GM23338 (cell line): ENCODE results near the gene FAM167B. TPM values are rescaled to one million over a fixed set of nuclear protein-coding genes. Genes with fewer than 3 reads are reported as not detected.
A peak's percentile ranks its signal among the peaks of the same experiment; 100 is the strongest.

Experiments
- ATAC-seq: fragments of 200-7000 bp; cut with Tn5 transposase; 3 replicates; pipeline ENCODE4 v1.9.1; 2020
- DNase-seq: peaks from one replicate; pipeline ENCODE4 v3.0.0-alpha.2; 2015; ENCODE audit warnings: low spot score
- H2AFZ ChIP-seq: fragments of 200-600 bp; sonication (generic); 2 replicates; pipeline ENCODE4 v1.8.0; 2016; ENCODE audit warnings: antibody characterized with exemption, mild to moderate bottlenecking, moderate library complexity
- H3F3A ChIP-seq: fragments of 200-600 bp; sonication (generic); replicated peaks from 2 replicates; pipeline ENCODE4 v1.8.0; 2017; ENCODE audit warnings: antibody characterized with exemption, mixed run types, low read depth
- H3K27ac ChIP-seq: fragments of 200-600 bp; sonication (generic); 2 replicates; pipeline ENCODE4 v1.6.1; 2016; ENCODE audit warnings: low read depth
- H3K27me3 ChIP-seq: fragments of 200-600 bp; sonication (generic); 2 replicates; pipeline ENCODE4 v1.8.0; 2016; ENCODE audit warnings: mild to moderate bottlenecking, mixed run types, moderate library complexity; ENCODE audit not compliant: insufficient read depth
- H3K36me3 ChIP-seq: fragments of 200-600 bp; sonication (generic); 2 replicates; pipeline ENCODE4 v1.8.0; 2016; ENCODE audit warnings: mild to moderate bottlenecking; ENCODE audit not compliant: insufficient read depth
- H3K4me1 ChIP-seq: fragments of 200-600 bp; sonication (generic); 2 replicates; pipeline ENCODE4 v1.8.0; 2016; ENCODE audit warnings: mild to moderate bottlenecking, moderate library complexity; ENCODE audit not compliant: insufficient read depth
- H3K4me2 ChIP-seq: fragments of 200-600 bp; sonication (generic); 2 replicates; pipeline ENCODE4 v1.7.1; 2017; ENCODE audit warnings: mixed run types
- H3K4me3 ChIP-seq: fragments of 200-600 bp; sonication (generic); 2 replicates; pipeline ENCODE4 v1.6.1; 2016; ENCODE audit warnings: mixed run types
- H3K79me2 ChIP-seq: fragments of 200-600 bp; sonication (generic); replicated peaks from 2 replicates; pipeline ENCODE4 v1.8.0; 2017; ENCODE audit warnings: mild to moderate bottlenecking; ENCODE audit not compliant: insufficient read depth
- H3K9me2 ChIP-seq: fragments of 200-600 bp; sonication (generic); 2 replicates; pipeline ENCODE4 v1.8.0; 2017; ENCODE audit not compliant: insufficient read depth
- H4K20me1 ChIP-seq: fragments of 200-600 bp; sonication (generic); replicated peaks from 2 replicates; pipeline ENCODE4 v1.8.0; 2017; ENCODE audit warnings: mild to moderate bottlenecking; ENCODE audit not compliant: insufficient read depth
- H3K27ac Mint-ChIP-seq: 2 replicates; pipeline ENCODE4 v1.8.0; 2020; ENCODE audit warnings: inconsistent platforms, mild to moderate bottlenecking, moderate library complexity, mixed read lengths
- H3K27me3 Mint-ChIP-seq: 3 replicates; pipeline ENCODE4 v1.8.0; 2022; ENCODE audit warnings: low read depth, mild to moderate bottlenecking, moderate library complexity, mixed read lengths, inconsistent platforms; ENCODE audit not compliant: insufficient read depth, poor library complexity
- H3K36me3 Mint-ChIP-seq: 3 replicates; pipeline ENCODE4 v1.8.0; 2021; ENCODE audit warnings: low read depth, mild to moderate bottlenecking, inconsistent platforms, moderate library complexity, mixed read lengths
- H3K4me1 Mint-ChIP-seq: 3 replicates; pipeline ENCODE4 v1.8.0; 2020; ENCODE audit warnings: mild to moderate bottlenecking, inconsistent platforms, mixed read lengths
- H3K4me3 Mint-ChIP-seq: 3 replicates; pipeline ENCODE4 v1.8.0; 2021; ENCODE audit warnings: moderate library complexity, mild to moderate bottlenecking, inconsistent platforms, mixed read lengths
- H3K9me3 Mint-ChIP-seq: 3 replicates; pipeline ENCODE4 v1.8.0; 2020; ENCODE audit warnings: moderate library complexity, mild to moderate bottlenecking, inconsistent platforms, mixed read lengths
- CREB1 ChIP-seq: fragments of 250-450 bp; sonication (Bioruptor Pico); IDR thresholded peaks from 2 replicates; pipeline ENCODE4 v1.5.0; 2020; ENCODE audit warnings: low read depth, mild to moderate bottlenecking, moderate library complexity
- CTCF ChIP-seq, 2 experiments: fragments of 200-600 bp in 1 of 2; sonication (generic) in 1 of 2; conservative IDR thresholded peaks; 2 replicates each; pipeline versions ENCODE4 v1.5.1 to v1.6.1; 2016 to 2017; ENCODE audit warnings: antibody characterized with exemption in 2 of 2, low read depth in 2 of 2, mild to moderate bottlenecking in 2 of 2, moderate library complexity in 1 of 2
- ETS1 ChIP-seq: IDR thresholded peaks from 2 replicates; pipeline ENCODE4 v1.6.1; 2016; ENCODE audit warnings: antibody characterized with exemption
- EZH2 ChIP-seq: fragments of 200-600 bp; sonication (generic); IDR thresholded peaks from one replicate; pipeline ENCODE4 v1.8.0; 2017; ENCODE audit warnings: antibody characterized with exemption, mild to moderate bottlenecking, low read depth; ENCODE audit not compliant: unreplicated experiment
- EZH2phosphoT487 ChIP-seq: fragments of 200-600 bp; sonication (generic); IDR thresholded peaks from one replicate; pipeline ENCODE4 v1.8.1; 2018; ENCODE audit warnings: antibody characterized with exemption; ENCODE audit not compliant: unreplicated experiment
- NANOG ChIP-seq: IDR thresholded peaks from 2 replicates; pipeline ENCODE4 v1.6.1; 2016; ENCODE audit warnings: antibody characterized with exemption, borderline replicate concordance
- POLR2AphosphoS5 ChIP-seq: IDR thresholded peaks from 2 replicates; pipeline ENCODE4 v1.6.1; 2016; ENCODE audit warnings: antibody characterized with exemption, low read depth
- REST ChIP-seq: IDR thresholded peaks from one replicate; pipeline ENCODE4 v1.6.1; 2018; ENCODE audit warnings: antibody characterized with exemption; ENCODE audit not compliant: unreplicated experiment
- ZNF114 ChIP-seq: fragments of 250-450 bp; sonication (Bioruptor Pico); IDR thresholded peaks from 2 replicates; pipeline ENCODE4 v1.5.0; 2020; ENCODE audit warnings: mild to moderate bottlenecking, moderate library complexity
- ZNF331 ChIP-seq: fragments of 250-450 bp; sonication (Bioruptor Pico); IDR thresholded peaks from 2 replicates; pipeline ENCODE4 v1.5.0; 2020; ENCODE audit warnings: low read depth, mild to moderate bottlenecking, moderate library complexity
- polyA plus RNA-seq: library from polyadenylated mRNA; unstranded; fragments of >200 nt; fragmentation: Nextera tagmentation; extraction: Ambion mirVana; gene quantifications from 2 replicates; pipeline ENCODE4 v1.2.1, GENCODE V29; 2016
- total RNA-seq: library from RNA; depleted of rRNA; stranded (reverse); fragments of >200 nt; shearing (Covaris generic); gene quantifications from 2 replicates; pipeline ENCODE4 v1.2.3, GENCODE V29; 2014

FAM167B gene
- total and polyA plus RNA-seq, 2 experiments from 2014 or later: 0.31 to 2.2 TPM

DNA sequence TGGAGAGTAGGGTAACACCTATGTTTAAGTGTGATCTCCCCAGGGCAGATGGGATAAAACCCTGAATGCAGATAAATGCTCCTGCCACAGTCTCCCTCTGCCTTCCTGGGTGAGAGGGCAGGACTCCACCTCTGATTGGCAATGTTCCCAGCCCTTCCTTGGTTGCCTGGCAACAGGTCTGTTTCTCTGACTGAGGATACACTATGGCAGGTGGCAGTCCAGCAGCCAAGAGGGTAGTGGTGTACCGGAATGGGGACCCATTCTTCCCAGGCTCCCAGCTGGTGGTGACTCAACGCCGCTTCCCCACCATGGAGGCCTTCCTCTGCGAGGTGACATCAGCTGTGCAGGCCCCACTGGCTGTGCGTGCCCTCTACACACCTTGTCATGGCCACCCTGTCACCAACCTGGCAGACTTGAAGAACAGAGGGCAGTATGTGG, 38.1 kb upstream of the FAM167B start, which contains the start of gene DCDC2B:
Gene DCDC2B, plus strand, starts transcription at position 199 of the 438 bp plus-strand sequence. Its CDS starts 5 bp downstream, at position 204.
- peaks cover 32% of the 10 kb centered on the region for H3K27me3 Mint-ChIP-seq
- Histone ChIP-seq H3F3A (peaks cover 5% of the 10 kb centered on the region; the same call in 1 of the 2 replicates), H3K27ac (no peak within 1 kb of the TSS), H3K9me2 (no peaks in the 10 kb centered on the region), H3K27me3 (peaks cover 10% of the 10 kb centered on the region; the same call in 1 of the 2 replicates), H4K20me1 (no peaks in the 10 kb centered on the region), H3K4me1 (0 out of 2 replicates have a peak, but pooled peaks cover 4% of the 10 kb centered on the region), H3K36me3 (no peaks in the 10 kb centered on the region), H3K79me2 (no peaks in the 10 kb centered on the region), H2AFZ (no peak within 1 kb of the TSS), H3K4me3 (no peak within 1 kb of the TSS), H3K4me2 (no peak within 1 kb of the TSS)
- TF ChIP-seq CTCF (conservative IDR thresholded peaks at IDR 0.05; ENCODE audit: low read depth in 2 of 2) (no peak), NANOG (no peak), ZNF114 (CRISPR knock-in tag) (no peak), EZH2 (no peak), ZNF331 (CRISPR knock-in tag) (no peak), CREB1 (CRISPR knock-in tag) (no peak), ETS1 (no peak), REST (no peak), EZH2phosphoT487 (no peak), POLR2AphosphoS5 (no peak)
- no peak within 1 kb of the TSS for H3K4me3 Mint-ChIP-seq
- ATAC-seq: no peak
- DNase-seq: peak; percentile 33
- peak within 1 kb of the TSS; percentile 36; the same call in 1 of the 2 replicates for H3K27ac Mint-ChIP-seq
- peaks cover 14% of the 10 kb centered on the region; the same call in 2 of the 3 replicates for H3K36me3 Mint-ChIP-seq
- no peaks in the 10 kb centered on the region for H3K9me3 Mint-ChIP-seq
- H3K4me1 Mint-ChIP-seq: peaks cover 6% of the 10 kb centered on the region
